HEK293 (cell line): Measurements from ENCODE around the gene FNDC10.

Source experiments
- INSM2 ChIP-seq: fragments of 450-650 bp; formaldehyde crosslinking; IDR thresholded peaks from 2 replicates; pipeline ENCODE4 v1.5.1; 2016; ENCODE audit warnings: missing biosample characterization, missing genetic modification characterization
- PRDM2 ChIP-seq: fragments of 450-650 bp; formaldehyde crosslinking; IDR thresholded peaks from 2 replicates; pipeline ENCODE4 v1.5.1; 2016; ENCODE audit warnings: missing biosample characterization, missing genetic modification characterization, borderline replicate concordance
- TSHZ1 ChIP-seq: fragments of 450-650 bp; formaldehyde crosslinking; IDR thresholded peaks from 2 replicates; pipeline ENCODE4 v1.5.1; 2016; ENCODE audit warnings: missing biosample characterization, missing genetic modification characterization, borderline replicate concordance
- ZBTB1 ChIP-seq: fragments of 450-650 bp; formaldehyde crosslinking; IDR thresholded peaks from 2 replicates; pipeline ENCODE4 v1.5.1; 2016; ENCODE audit warnings: missing biosample characterization, missing genetic modification characterization
- ZNF155 ChIP-seq: fragments of 450-650 bp; formaldehyde crosslinking; IDR thresholded peaks from 2 replicates; pipeline ENCODE4 v1.5.1; 2016; ENCODE audit warnings: missing biosample characterization, missing genetic modification characterization
- ZNF16 ChIP-seq: fragments of 450-650 bp; formaldehyde crosslinking; IDR thresholded peaks from 2 replicates; pipeline ENCODE4 v1.5.1; 2016; ENCODE audit warnings: low read depth, missing biosample characterization, missing genetic modification characterization
- ZNF175 ChIP-seq: fragments of 450-650 bp; formaldehyde crosslinking; IDR thresholded peaks from 2 replicates; pipeline ENCODE4 v1.5.1; 2016; ENCODE audit warnings: missing biosample characterization, missing genetic modification characterization
- ZNF184 ChIP-seq: fragments of 450-650 bp; IDR thresholded peaks from 2 replicates; pipeline ENCODE4 v1.5.1; 2018; ENCODE audit warnings: missing biosample characterization, mild to moderate bottlenecking, missing genetic modification characterization
- ZNF280C ChIP-seq: fragments of 450-650 bp; formaldehyde crosslinking; IDR thresholded peaks from 2 replicates; pipeline ENCODE4 v1.5.1; 2016; ENCODE audit warnings: missing biosample characterization, missing genetic modification characterization
- ZNF426 ChIP-seq: fragments of 450-650 bp; formaldehyde crosslinking; IDR thresholded peaks from 2 replicates; pipeline ENCODE4 v1.5.1; 2017; ENCODE audit warnings: missing biosample characterization, missing genetic modification characterization, mild to moderate bottlenecking, inconsistent platforms, moderate library complexity
- ZNF558 ChIP-seq: fragments of 450-650 bp; formaldehyde crosslinking; IDR thresholded peaks from 2 replicates; pipeline ENCODE4 v1.5.1; 2016; ENCODE audit warnings: missing biosample characterization, missing genetic modification characterization
- ZNF580 ChIP-seq: fragments of 450-650 bp; formaldehyde crosslinking; IDR thresholded peaks from 2 replicates; pipeline ENCODE4 v1.5.1; 2016; ENCODE audit warnings: missing biosample characterization, missing genetic modification characterization
- ZNF600 ChIP-seq: fragments of 450-650 bp; formaldehyde crosslinking; IDR thresholded peaks from 2 replicates; pipeline ENCODE4 v1.5.1; 2016; ENCODE audit warnings: missing biosample characterization, missing genetic modification characterization
- ZNF701 ChIP-seq: fragments of 450-650 bp; formaldehyde crosslinking; IDR thresholded peaks from 2 replicates; pipeline ENCODE4 v1.5.1; 2016; ENCODE audit warnings: missing biosample characterization, missing genetic modification characterization
- ZNF707 ChIP-seq: fragments of 450-650 bp; formaldehyde crosslinking; IDR thresholded peaks from 2 replicates; pipeline ENCODE4 v1.5.1; 2016; ENCODE audit warnings: missing biosample characterization, missing genetic modification characterization
- ZSCAN30 ChIP-seq: fragments of 450-650 bp; IDR thresholded peaks from 2 replicates; pipeline ENCODE4 v1.5.1; 2018; ENCODE audit warnings: missing biosample characterization, mild to moderate bottlenecking, missing genetic modification characterization, moderate library complexity
- TF ChIP-seq, protein P1 (sequence below): fragments of 450-650 bp; formaldehyde crosslinking; IDR thresholded peaks from 2 replicates; pipeline ENCODE4 v1.5.1; 2017; ENCODE audit warnings: missing biosample characterization, mild to moderate bottlenecking, missing genetic modification characterization, moderate library complexity
- TF ChIP-seq, protein P2 (sequence below): fragments of 450-650 bp; formaldehyde crosslinking; IDR thresholded peaks from 2 replicates; pipeline ENCODE4 v1.5.1; 2016; ENCODE audit warnings: missing biosample characterization, missing genetic modification characterization

FNDC10 gene

DNA sequence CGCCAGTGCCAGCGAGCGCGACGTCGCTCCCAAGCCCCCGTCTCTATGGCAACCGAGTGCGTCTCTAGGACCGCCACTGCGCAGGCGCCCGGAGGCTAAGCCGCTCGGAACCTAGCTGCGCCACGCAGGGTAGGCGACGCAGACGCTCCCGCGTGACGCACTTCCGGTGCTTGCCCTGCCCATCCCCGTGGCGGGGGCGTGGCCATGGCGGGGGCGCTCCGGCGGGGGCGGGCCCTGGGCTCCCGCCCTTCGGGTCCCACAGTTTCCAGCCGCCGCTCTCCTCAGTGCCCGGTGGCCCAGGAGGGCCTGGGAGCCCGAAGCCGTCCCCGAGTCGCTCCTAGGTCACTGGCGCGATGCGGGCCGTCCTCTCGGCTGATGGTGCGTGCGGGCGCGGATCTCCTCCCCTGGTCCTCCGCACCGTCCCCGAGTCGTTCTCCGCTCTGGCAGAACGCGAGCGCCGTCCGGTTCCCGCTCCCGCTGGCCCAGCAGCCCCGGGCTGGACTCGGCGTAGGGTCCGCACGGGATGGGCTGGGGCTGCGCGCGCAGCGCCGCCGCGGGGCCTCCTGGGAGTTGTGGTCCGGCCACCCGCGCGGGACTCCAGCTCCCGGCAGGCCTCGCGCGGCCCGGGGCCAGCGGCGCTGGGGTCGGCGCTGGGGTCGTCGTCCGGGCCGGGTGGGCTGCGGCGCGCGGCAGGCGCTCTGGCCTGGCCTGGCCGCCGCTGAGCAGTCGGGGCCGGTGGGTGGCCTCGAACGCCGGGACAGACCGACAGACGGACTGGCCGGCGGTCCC, 15.5 kb upstream of the FNDC10 start, which contains the start of gene MIB2 (continued):
- TF ChIP-seq, protein P1, sequence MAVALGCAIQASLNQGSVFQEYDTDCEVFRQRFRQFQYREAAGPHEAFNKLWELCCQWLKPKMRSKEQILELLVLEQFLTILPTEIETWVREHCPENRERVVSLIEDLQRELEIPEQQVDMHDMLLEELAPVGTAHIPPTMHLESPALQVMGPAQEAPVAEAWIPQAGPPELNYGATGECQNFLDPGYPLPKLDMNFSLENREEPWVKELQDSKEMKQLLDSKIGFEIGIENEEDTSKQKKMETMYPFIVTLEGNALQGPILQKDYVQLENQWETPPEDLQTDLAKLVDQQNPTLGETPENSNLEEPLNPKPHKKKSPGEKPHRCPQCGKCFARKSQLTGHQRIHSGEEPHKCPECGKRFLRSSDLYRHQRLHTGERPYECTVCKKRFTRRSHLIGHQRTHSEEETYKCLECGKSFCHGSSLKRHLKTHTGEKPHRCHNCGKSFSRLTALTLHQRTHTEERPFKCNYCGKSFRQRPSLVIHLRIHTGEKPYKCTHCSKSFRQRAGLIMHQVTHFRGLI (tag by site-specific recombination) = 0 out of 2 replicates have a peak, but pooled peaks have one; percentile 12
- TF ChIP-seq ZNF184 (tag by site-specific recombination) (peak; percentile 64; the same call in 1 of the 2 replicates), ZNF16 (tag by site-specific recombination) (no peak; the same call in 1 of the 2 replicates), ZBTB1 (tag by site-specific recombination) (0 out of 2 replicates have a peak, but pooled peaks have one; percentile 31), ZNF426 (tag by site-specific recombination) (no peak), ZNF600 (peak; percentile 99), ZNF701 (no peak), PRDM2 (tag by site-specific recombination) (no peak), ZNF558 (tag by site-specific recombination) (no peak), ZNF707 (tag by site-specific recombination) (0 out of 2 replicates have a peak, but pooled peaks have one; percentile 31), TSHZ1 (tag by site-specific recombination) (no peak; the same call in 1 of the 2 replicates), ZNF580 (tag by site-specific recombination) (peak; percentile 96), ZNF175 (tag by site-specific recombination) (no peak), ZNF155 (no peak), ZSCAN30 (tag by site-specific recombination) (peak; percentile 88; the same call in 1 of the 2 replicates), ZNF280C (tag by site-specific recombination) (no peak), INSM2 (peak; percentile 45; the same call in 1 of the 2 replicates)
- TF ChIP-seq, protein P2, sequence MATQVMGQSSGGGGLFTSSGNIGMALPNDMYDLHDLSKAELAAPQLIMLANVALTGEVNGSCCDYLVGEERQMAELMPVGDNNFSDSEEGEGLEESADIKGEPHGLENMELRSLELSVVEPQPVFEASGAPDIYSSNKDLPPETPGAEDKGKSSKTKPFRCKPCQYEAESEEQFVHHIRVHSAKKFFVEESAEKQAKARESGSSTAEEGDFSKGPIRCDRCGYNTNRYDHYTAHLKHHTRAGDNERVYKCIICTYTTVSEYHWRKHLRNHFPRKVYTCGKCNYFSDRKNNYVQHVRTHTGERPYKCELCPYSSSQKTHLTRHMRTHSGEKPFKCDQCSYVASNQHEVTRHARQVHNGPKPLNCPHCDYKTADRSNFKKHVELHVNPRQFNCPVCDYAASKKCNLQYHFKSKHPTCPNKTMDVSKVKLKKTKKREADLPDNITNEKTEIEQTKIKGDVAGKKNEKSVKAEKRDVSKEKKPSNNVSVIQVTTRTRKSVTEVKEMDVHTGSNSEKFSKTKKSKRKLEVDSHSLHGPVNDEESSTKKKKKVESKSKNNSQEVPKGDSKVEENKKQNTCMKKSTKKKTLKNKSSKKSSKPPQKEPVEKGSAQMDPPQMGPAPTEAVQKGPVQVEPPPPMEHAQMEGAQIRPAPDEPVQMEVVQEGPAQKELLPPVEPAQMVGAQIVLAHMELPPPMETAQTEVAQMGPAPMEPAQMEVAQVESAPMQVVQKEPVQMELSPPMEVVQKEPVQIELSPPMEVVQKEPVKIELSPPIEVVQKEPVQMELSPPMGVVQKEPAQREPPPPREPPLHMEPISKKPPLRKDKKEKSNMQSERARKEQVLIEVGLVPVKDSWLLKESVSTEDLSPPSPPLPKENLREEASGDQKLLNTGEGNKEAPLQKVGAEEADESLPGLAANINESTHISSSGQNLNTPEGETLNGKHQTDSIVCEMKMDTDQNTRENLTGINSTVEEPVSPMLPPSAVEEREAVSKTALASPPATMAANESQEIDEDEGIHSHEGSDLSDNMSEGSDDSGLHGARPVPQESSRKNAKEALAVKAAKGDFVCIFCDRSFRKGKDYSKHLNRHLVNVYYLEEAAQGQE (tag by site-specific recombination) = peak; percentile 52; the same call in 1 of the 2 replicates
